ENCODE measurements around the gene DDX17.

DDX17 gene

GRCh38 chr22:38506118-38506962 is at the start of gene DDX17:
DDX17 (minus strand) TSS chr22:38506311.
- peak; percentile 90 for DNase-seq

- DNase-seq, result no peak
Measured at GRCh38 chr22:38554281-38554680, 48.2 kb upstream of the DDX17 start.

GRCh38 chr22:38549101-38549894 is 43.2 kb upstream of the DDX17 start:
- no peak for DNase-seq

GRCh38 chr22:38540701-38541100 is 34.6 kb upstream of the DDX17 start:
- no peak for DNase-seq

GRCh38 chr22:38531251-38531938 is 25.3 kb upstream of the DDX17 start:
- no peak for DNase-seq

GRCh38 chr22:38524429-38524828 is 18.3 kb upstream of the DDX17 start:
- DNase-seq, result no peak

- DNase-seq, result no peak
Measured at GRCh38 chr22:38523479-38523878, 17.4 kb upstream of the DDX17 start.

GRCh38 chr22:38523029-38523428 is 16.9 kb upstream of the DDX17 start:
- no peak for DNase-seq

- no peak for DNase-seq
Measured at GRCh38 chr22:38519453-38520250, 13.5 kb upstream of the DDX17 start.

GRCh38 chr22:38518620-38519019 is 12.5 kb upstream of the DDX17 start:
- DNase-seq, result no peak

- peak; percentile 27 for DNase-seq
Measured at GRCh38 chr22:38513063-38513462, 7.0 kb upstream of the DDX17 start.

- DNase-seq, result no peak
Measured at GRCh38 chr22:38510416-38510970, 4.4 kb upstream of the DDX17 start.

GRCh38 chr22:38505541-38506117 is 482 bp downstream of the DDX17 start:
- peak; percentile 57 for DNase-seq

GRCh38 chr22:38504731-38505540 is 1.2 kb downstream of the DDX17 start:
- DNase-seq, result peak; percentile 47

- DNase-seq, result no peak
Measured at GRCh38 chr22:38503021-38503420, 3.1 kb downstream of the DDX17 start.

- DNase-seq, result no peak
Measured at GRCh38 chr22:38501797-38502672, 4.1 kb downstream of the DDX17 start.

- no peak for DNase-seq
Measured at GRCh38 chr22:38497869-38498268, 8.2 kb downstream of the DDX17 start.

- DNase-seq, result no peak
Measured at GRCh38 chr22:38494939-38495338, 11.2 kb downstream of the DDX17 start.

- DNase-seq, result no peak
Measured at GRCh38 chr22:38494498-38494897, 11.6 kb downstream of the DDX17 start.
